K562 (cell line): ENCODE results near the gene ESPN. TPM values are rescaled to one million over a fixed set of nuclear protein-coding genes. Genes with fewer than 3 reads are reported as not detected.

Experiments used
- ATAC-seq: fragments of 200-7000 bp; cut with Tn5 transposase; 3 replicates; pipeline ENCODE4 v1.9.1; 2020; ENCODE audit warnings: moderate library complexity
- BruUV-seq: library from RNA; stranded (reverse); fragments of 400-500 nt; replicated peaks from 2 replicates; lab custom pipeline; 2021; lab: Mats Ljungman, UMichigan
- CTCF ChIA-PET: fragments of 300-600 bp; formaldehyde crosslinking; extraction: SDS; loops from one replicate; lab custom pipeline; 2021; ENCODE audit warnings: low intra/inter-chr PET ratio; lab: Yijun Ruan, JAX
- POLR2A ChIA-PET: fragments of 300-600, 350-650 bp; sonication (Branson Sonifier 250); formaldehyde crosslinking; extraction: SDS; loops from one replicate; lab custom pipeline; 2021; ENCODE audit warnings: antibody characterized with exemption, inconsistent platforms; lab: Yijun Ruan, JAX
- DNase-seq, 4 experiments: peaks; one replicate each; pipeline versions ENCODE4 v3.0.0 to v3.0.0-alpha.2; 2011 to 2018; ENCODE audit warnings: low spot score in 3 of 4, mixed read lengths in 3 of 4; ENCODE audit errors: extremely low read depth in 1 of 4
- FAIRE-seq: peaks from 2 replicates; lab custom pipeline; 2011; peaks lifted over from hg19 to GRCh38; lab: Jason Lieb, UNC
- H2AFZ ChIP-seq: 2 replicates; pipeline ENCODE4 v1.6.0; 2011; ENCODE audit warnings: low read depth, low read length, control low read depth, inconsistent platforms
- H3K27ac ChIP-seq: fragments of 200-600 bp; 3 replicates; pipeline ENCODE4 v1.8.0; 2011; ENCODE audit warnings: low read depth, mild to moderate bottlenecking, control low read depth, inconsistent platforms, low read length, moderate library complexity, mixed read lengths; ENCODE audit errors: extremely low read depth
- H3K27me3 ChIP-seq, 2 experiments: fragments of 300-600 bp in 1 of 2; 2 replicates in 1 of 2; 3 replicates in 1 of 2; pipeline versions ENCODE4 v1.6.0 to v1.8.0; 2011; ENCODE audit warnings: inconsistent platforms in 2 of 2, low read length in 2 of 2, mild to moderate bottlenecking in 1 of 2, mixed read lengths in 1 of 2, moderate library complexity in 1 of 2; ENCODE audit not compliant: control insufficient read depth in 2 of 2, insufficient read depth in 2 of 2
- H3K36me3 ChIP-seq: fragments of 300-600 bp; 3 replicates; pipeline ENCODE4 v1.8.0; 2011; ENCODE audit warnings: mild to moderate bottlenecking, low read length, inconsistent platforms; ENCODE audit not compliant: control insufficient read depth, insufficient read depth
- H3K4me1 ChIP-seq, 2 experiments: fragments of 200-600 bp in 1 of 2; replicated peaks in 1 of 2; 2 replicates in 1 of 2; 3 replicates in 1 of 2; pipeline versions ENCODE4 v1.5.1 to v1.8.0; 2011; ENCODE audit warnings: inconsistent platforms in 2 of 2, low read length in 2 of 2, mild to moderate bottlenecking in 1 of 2, mixed read lengths in 1 of 2, moderate library complexity in 1 of 2; ENCODE audit not compliant: control insufficient read depth in 2 of 2, insufficient read depth in 2 of 2
- H3K4me2 ChIP-seq: 2 replicates; pipeline ENCODE4 v1.6.1; 2011; ENCODE audit warnings: low read length, control low read depth, inconsistent platforms, mixed read lengths; ENCODE audit not compliant: insufficient read depth
- H3K4me3 ChIP-seq: fragments of 200-600 bp; sonication (generic), shearing (Covaris generic); 2 replicates; pipeline ENCODE4 v1.5.1; 2016; ENCODE audit warnings: control low read depth, inconsistent platforms
- H3K79me2 ChIP-seq: fragments of 200-600 bp; 3 replicates; pipeline ENCODE4 v1.8.0; 2011; ENCODE audit warnings: low read length, inconsistent platforms; ENCODE audit not compliant: control insufficient read depth, insufficient read depth
- H3K9ac ChIP-seq, 2 experiments: 2 replicates each; pipeline versions ENCODE4 v1.6.0 to v1.6.1; 2011; ENCODE audit warnings: low read depth in 2 of 2, low read length in 2 of 2, control low read depth in 1 of 2, inconsistent platforms in 1 of 2, mild to moderate bottlenecking in 1 of 2, mixed read lengths in 1 of 2; ENCODE audit not compliant: insufficient read depth in 1 of 2
- H3K9me1 ChIP-seq: one replicate; pipeline ENCODE4 v1.6.0; 2011; ENCODE audit warnings: inconsistent platforms, mild to moderate bottlenecking, low read length, moderate library complexity; ENCODE audit not compliant: control insufficient read depth, insufficient read depth
- H3K9me3 ChIP-seq: replicated peaks from 2 replicates; pipeline ENCODE4 v1.5.1; 2011; ENCODE audit warnings: low read depth, low read length, inconsistent platforms; ENCODE audit not compliant: control insufficient read depth, insufficient read depth
- H4K20me1 ChIP-seq: replicated peaks from 2 replicates; pipeline ENCODE4 v1.6.1; 2011; ENCODE audit warnings: low read length, inconsistent platforms, mixed read lengths; ENCODE audit not compliant: control insufficient read depth, insufficient read depth
- DPF2 ChIP-seq: fragments of 450-650 bp; IDR thresholded peaks from 2 replicates; pipeline ENCODE4 v1.6.1; 2016
- NR2C1 ChIP-seq, 2 experiments: fragments of 450-650 bp; IDR thresholded peaks; 2 replicates each; pipeline ENCODE4 v1.6.1; 2017; ENCODE audit warnings: mild to moderate bottlenecking in 2 of 2, antibody characterized with exemption in 1 of 2, inconsistent platforms in 1 of 2, missing compliant biosample characterization in 1 of 2, missing genetic modification characterization in 1 of 2
- NR2C2 ChIP-seq, 2 experiments: fragments of 200-800 bp in 1 of 2; sonication (Bioruptor generic) in 1 of 2; sonication (generic) in 1 of 2; formaldehyde crosslinking in 1 of 2; IDR thresholded peaks; 2 replicates each; pipeline versions ENCODE4 v1.6.1 to v1.8.0; 2016 to 2022; ENCODE audit warnings: mild to moderate bottlenecking in 1 of 2, missing compliant biosample characterization in 1 of 2, missing genetic modification characterization in 1 of 2, missing genetic modification reagents in 1 of 2
- PURB ChIP-seq: sonication (generic); formaldehyde crosslinking; IDR thresholded peaks from 2 replicates; pipeline ENCODE4 v1.9.0; 2021; ENCODE audit warnings: low read depth, mild to moderate bottlenecking, missing genetic modification reagents
- RB1 ChIP-seq: fragments of 450-650 bp; IDR thresholded peaks from 2 replicates; pipeline ENCODE4 v1.6.1; 2017; ENCODE audit warnings: low read depth, mild to moderate bottlenecking
- WGBS: fragments of 100-300 bp; shearing (Covaris generic); methylation state at CpG from one replicate; pipeline ENCODE4 v1.1.6; 2016; ENCODE audit warnings: low coverage, mixed read lengths; ENCODE audit not compliant: insufficient coverage; ENCODE audit errors: missing lambda C conversion rate; 5-methylcytosine and 5-hydroxymethylcytosine counted together
- in situ Hi-C: fragments of 300-500 bp; cut with MboI; formaldehyde crosslinking; loops from 4 replicates; pipeline ENCODE4 v1.15.0; 2018; ENCODE audit warnings: inconsistent platforms, mixed read lengths
- intact Hi-C: fragments of 100-400 bp; cut with micrococcal nuclease; formaldehyde crosslinking; loops from 2 replicates; pipeline ENCODE4 v1.14.2; 2022
- polyA plus RNA-seq, 8 experiments: library from polyadenylated mRNA; depleted of rRNA in 4 of 8; stranded (reverse) in 5 of 8; unstranded in 3 of 8; fragments of >200 nt; fragmentation: Nextera tagmentation in 2 of 8; fragmentation: Illumina TruSeq in 1 of 8; extraction: Ambion mirVana in 2 of 8; extraction: Trizol in 1 of 8; gene quantifications; 2 replicates each; pipeline versions ENCODE4 v1.2.1 to v1.2.3, GENCODE V29; 2011 to 2014; ENCODE audit warnings: inconsistent platforms in 1 of 8, missing spikeins in 1 of 8
- total RNA-seq, 7 experiments: library from RNA; depleted of rRNA in 6 of 7; stranded (reverse); fragments of >200 nt in 6 of 7; fragmentation: Illumina TruSeq in 2 of 7; extraction: Trizol in 2 of 7; gene quantifications; 2 replicates each; pipeline versions ENCODE4 v1.2.1 to v1.2.3, GENCODE V29; 2011 to 2021; ENCODE audit warnings: low replicate concordance in 1 of 7

ESPN gene
- total and polyA plus RNA-seq, 9 of the 15 experiments (the other 6 are each of a cell fraction or from before 2014, with no cell fraction given), result 0.07 to 1.2 (median 0.45) TPM; not detected in 3

- peaks cover 5% of the 10 kb centered on the region for H3K9me1 ChIP-seq
- in situ Hi-C loops (no loop called here), intact Hi-C loops (no loop called here)
- no peak overlapping the region for H2AFZ ChIP-seq
- H3K9ac ChIP-seq, result peak overlapping the region in 1 of 2 experiments; percentile 47; a peak in 1 of 4 replicates
- no peaks in the 10 kb centered on the region for H3K79me2 ChIP-seq
- no peak overlapping the region for H3K27ac ChIP-seq
- FAIRE-seq (no peak), DNase-seq (no peak), ATAC-seq (no peak)
- BruUV-seq, result no TSS peak
- H3K36me3 ChIP-seq, result no peaks in the 10 kb centered on the region; the same call in 2 of the 3 replicates
- no peaks in the 10 kb centered on the region for H3K9me3 ChIP-seq
- H3K4me3 ChIP-seq, result no peak overlapping the region
- H3K4me1 ChIP-seq, result peaks cover 0 to 51% of the 10 kb centered on the region in 2 experiments; a peak in 2 of 5 replicates
- ChIA-PET POLR2A (no interaction called here), CTCF (no interaction called here)
- H3K4me2 ChIP-seq, result no peak overlapping the region
- peaks cover 32 to 66% of the 10 kb centered on the region in 2 experiments; a peak in 4 of 5 replicates for H3K27me3 ChIP-seq
- TF ChIP-seq PURB, result no peak
- TF ChIP-seq, all 486 proteins: peak for 0
- peaks cover 24% of the 10 kb centered on the region for H4K20me1 ChIP-seq
- WGBS, result 13% methylated on average over 21 of the region's 21 CpGs
Observed at GRCh38 chr1:6443339-6444115, 19.0 kb downstream of the ESPN start.

DNA sequence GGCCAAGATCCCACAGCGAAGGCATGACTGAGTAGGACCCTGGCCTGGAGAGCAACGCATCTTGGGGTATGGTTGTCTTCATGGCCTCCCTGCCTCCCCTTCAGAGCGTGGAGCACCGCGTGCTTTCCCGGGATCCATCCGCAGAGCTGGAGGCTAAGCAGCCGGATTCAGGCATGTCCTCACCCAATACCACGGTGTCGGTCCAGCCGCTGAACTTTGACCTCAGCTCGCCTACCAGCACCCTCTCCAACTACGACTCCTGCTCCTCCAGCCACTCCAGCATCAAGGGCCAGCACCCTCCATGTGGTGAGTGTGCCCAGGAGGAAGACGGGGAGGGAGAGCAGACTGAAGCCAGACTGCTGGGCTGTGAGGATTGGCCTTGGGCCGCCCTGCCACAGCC lies 19.8 kb downstream of the ESPN start:
- Histone ChIP-seq H3K4me2 (no peak overlapping the region), H3K9me3 (no peaks in the 10 kb centered on the region), H3K9ac (no peak overlapping the region; a peak in 1 of 4 replicates), H3K79me2 (no peaks in the 10 kb centered on the region), H3K4me3 (no peak overlapping the region), H3K4me1 (peaks cover 0 to 58% of the 10 kb centered on the region in 2 experiments; a peak in 2 of 5 replicates), H3K27me3 (peaks cover 36 to 72% of the 10 kb centered on the region in 2 experiments; a peak in 4 of 5 replicates), H2AFZ (no peak overlapping the region), H3K9me1 (peaks cover 5% of the 10 kb centered on the region), H3K36me3 (no peaks in the 10 kb centered on the region; the same call in 2 of the 3 replicates), H4K20me1 (peaks cover 27% of the 10 kb centered on the region), H3K27ac (no peak overlapping the region)
- FAIRE-seq (no peak), DNase-seq (no peak), ATAC-seq (no peak)
- BruUV-seq, result no TSS peak
- intact Hi-C loops, result no loop called here
- ChIA-PET CTCF (no interaction called here), POLR2A (no interaction called here)
- in situ Hi-C loops, result no loop called here
- 24% methylated on average over 15 of the region's 15 CpGs for WGBS
- TF ChIP-seq RB1 (no peak), DPF2 (no peak), NR2C2 (CRISPR knock-in tag; IDR thresholded peaks at IDR 0.05) (peak; percentile 54; the same call in 1 of the 2 replicates), NR2C2 (tag; IDR thresholded peaks at IDR 0.05) (no peak), NR2C1 (IDR thresholded peaks at IDR 0.05) (no peak), NR2C1 (tag; IDR thresholded peaks at IDR 0.05) (0 out of 2 replicates have a peak, but pooled peaks have one; percentile 29)
